Panc1 (cell line): ENCODE data around the gene CAMK1G.

ENCODE experiments used
- POLR2AphosphoS5 ChIP-seq: IDR thresholded peaks from 2 replicates; pipeline ENCODE4 v1.6.1; 2012; ENCODE audit warnings: mild to moderate bottlenecking, low read depth, low read length, moderate library complexity
- REST ChIP-seq, 2 experiments: IDR thresholded peaks; 2 replicates each; pipeline ENCODE4 v1.6.1; 2011 to 2012; ENCODE audit warnings: low read depth in 2 of 2, control low read depth in 1 of 2, low read length in 1 of 2, mild to moderate bottlenecking in 1 of 2, moderate library complexity in 1 of 2; ENCODE audit not compliant: insufficient read depth in 1 of 2
- SIN3A ChIP-seq: IDR thresholded peaks from 2 replicates; pipeline ENCODE4 v1.6.1; 2012; ENCODE audit warnings: low read depth, mild to moderate bottlenecking, low read length, moderate library complexity, borderline replicate concordance; ENCODE audit not compliant: insufficient read depth
- TF ChIP-seq, protein P1 (sequence below): fragments of 450-650 bp; IDR thresholded peaks from 2 replicates; pipeline ENCODE4 v1.5.1; 2017; ENCODE audit warnings: mild to moderate bottlenecking

GRCh38 chr1:209620487-209620884 is 37.0 kb downstream of the CAMK1G start:
- TF ChIP-seq, protein P1, sequence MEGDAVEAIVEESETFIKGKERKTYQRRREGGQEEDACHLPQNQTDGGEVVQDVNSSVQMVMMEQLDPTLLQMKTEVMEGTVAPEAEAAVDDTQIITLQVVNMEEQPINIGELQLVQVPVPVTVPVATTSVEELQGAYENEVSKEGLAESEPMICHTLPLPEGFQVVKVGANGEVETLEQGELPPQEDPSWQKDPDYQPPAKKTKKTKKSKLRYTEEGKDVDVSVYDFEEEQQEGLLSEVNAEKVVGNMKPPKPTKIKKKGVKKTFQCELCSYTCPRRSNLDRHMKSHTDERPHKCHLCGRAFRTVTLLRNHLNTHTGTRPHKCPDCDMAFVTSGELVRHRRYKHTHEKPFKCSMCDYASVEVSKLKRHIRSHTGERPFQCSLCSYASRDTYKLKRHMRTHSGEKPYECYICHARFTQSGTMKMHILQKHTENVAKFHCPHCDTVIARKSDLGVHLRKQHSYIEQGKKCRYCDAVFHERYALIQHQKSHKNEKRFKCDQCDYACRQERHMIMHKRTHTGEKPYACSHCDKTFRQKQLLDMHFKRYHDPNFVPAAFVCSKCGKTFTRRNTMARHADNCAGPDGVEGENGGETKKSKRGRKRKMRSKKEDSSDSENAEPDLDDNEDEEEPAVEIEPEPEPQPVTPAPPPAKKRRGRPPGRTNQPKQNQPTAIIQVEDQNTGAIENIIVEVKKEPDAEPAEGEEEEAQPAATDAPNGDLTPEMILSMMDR = no peak
- no peak for TF ChIP-seq POLR2AphosphoS5
- no peak for TF ChIP-seq REST (IDR thresholded peaks at IDR 0.05; ENCODE audit: insufficient read depth in 1 of 2, low read depth in 2 of 2, low read length in 1 of 2)
- no peak for TF ChIP-seq SIN3A
